Measurements from ENCODE around the gene PLA2G4E.
A peak's percentile ranks its signal among the peaks of the same experiment; 100 is the strongest.

Gene PLA2G4E

GRCh38 chr15:41972253-41973242 lies 48.3 kb downstream of the PLA2G4E start, which contains the start of gene EHD4:
Gene EHD4, minus strand, starts transcription at chr15:41972557. Its CDS starts 63 bp downstream, at chr15:41972494.
- peak; percentile 99 for DNase-seq

DNA sequence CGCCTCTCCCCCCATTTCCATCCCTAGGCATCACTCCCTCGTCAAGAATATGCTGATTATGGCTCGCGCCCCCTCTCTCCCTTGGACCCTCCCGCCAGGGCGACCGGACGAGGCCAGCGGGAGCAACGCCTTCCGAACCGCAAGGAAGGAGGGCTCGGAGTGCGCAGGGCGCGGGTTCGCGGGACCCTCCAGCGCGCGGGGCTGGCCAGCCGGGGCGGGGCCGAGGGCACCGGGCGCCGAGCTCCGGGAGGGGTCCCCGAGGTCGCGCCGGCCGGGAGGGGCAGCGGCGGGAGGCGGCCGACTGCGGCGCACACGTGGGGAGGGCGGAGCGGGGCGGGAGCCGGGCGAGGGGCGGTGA lies 49.0 kb downstream of the PLA2G4E start:
- DNase-seq: no peak

DNA sequence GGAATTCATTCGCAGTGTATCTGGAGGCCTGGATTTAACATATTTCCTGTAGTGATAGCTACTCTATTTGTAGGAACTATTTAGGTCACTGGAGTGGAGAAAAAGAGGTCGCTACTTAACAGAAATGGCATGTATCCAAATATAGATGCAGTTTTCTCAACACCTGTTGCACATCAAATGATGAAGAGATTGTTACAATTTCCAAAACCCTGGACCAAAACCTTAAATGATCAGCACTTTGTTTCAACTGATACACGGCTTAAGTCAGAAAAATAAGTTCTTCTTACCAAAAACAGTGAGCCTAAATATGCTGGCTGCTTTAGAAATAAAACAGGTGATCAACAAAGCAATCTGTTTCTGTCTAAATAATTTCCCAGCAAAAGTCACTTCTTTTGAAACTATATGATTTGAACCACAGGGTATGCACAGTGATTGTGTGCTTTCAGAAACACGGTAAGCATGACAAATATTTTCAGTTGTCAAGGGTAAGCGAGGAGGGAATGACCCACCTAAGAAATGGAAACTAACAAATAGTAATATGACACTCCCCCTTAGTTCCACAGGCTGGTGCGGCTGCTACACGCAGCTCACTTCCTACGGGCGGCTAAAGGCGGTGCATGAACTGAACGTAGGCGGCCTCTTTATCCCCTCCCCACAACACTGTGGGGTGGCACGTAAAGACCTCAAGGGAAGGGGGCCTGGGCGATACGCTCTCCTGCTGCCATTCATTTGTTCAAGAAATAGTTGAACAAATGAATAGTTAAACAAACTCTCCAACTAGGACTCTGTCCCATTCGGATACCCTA lies 49.5 kb downstream of the PLA2G4E start:
- DNase-seq: peak; percentile 51

DNA sequence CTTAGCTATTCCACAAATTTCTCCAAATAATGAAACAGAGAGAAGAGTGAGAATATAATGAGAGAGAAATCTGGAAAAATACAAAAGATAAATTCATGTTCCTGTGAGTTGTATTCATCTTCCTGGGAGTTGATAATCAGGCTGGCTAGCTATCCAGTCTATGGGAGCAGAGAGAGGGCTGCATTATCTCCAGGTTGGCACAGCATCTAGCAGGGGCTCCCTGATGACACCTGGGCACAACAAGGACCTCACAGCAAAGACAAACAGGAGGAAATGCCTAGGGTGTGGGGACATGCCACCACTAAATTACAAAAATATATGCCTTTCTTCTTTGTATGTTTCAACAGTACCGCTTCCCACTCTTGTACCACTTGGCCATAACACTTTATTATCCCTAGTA lies 50.4 kb downstream of the PLA2G4E start:
- DNase-seq: no peak

DNA sequence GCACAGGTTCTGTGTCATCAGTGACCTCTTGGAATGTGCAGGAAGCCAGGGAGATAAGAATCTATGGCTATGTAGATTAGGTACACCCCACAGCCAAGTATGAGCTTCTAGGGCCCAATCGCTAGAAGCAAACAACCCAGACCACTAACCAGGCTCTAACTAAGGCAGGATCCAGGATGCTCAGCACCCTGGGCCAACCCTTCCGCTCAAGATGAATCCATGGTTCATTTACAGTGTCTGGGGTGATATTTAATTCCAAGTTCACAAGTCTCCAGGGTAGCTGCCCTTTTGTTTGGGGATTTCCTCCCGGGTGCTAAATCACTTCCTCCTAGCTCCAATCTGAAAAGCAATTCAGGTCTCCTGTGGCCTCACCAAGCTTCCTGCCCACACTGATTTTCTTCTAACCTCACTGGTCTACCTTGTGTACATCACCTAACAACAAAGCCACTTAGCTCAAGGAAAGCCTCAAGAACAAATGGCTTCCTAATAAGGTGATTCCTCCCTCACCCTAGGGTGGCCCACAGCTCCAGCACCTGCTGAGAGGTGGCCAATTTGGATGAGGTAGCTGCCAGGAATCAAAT lies 50.9 kb downstream of the PLA2G4E start:
- no peak for DNase-seq

DNA sequence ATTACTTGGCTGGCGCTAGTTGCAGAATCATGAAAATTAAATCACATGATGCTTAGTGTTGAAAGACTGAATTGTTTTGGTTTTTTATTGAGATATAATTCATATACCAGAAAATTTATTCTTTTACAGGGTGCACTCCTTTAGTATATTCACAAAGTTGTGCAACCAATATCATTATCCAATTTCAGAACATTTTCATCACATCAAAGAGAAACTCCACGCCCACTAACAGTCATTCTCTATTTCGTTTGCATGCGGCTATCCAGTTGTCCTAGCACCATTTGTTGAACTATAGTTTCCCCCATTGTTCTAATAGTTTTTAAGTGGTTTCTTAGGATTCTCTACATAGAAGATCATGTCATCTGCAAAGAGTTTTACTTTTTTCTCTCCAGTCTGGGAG lies 52.1 kb downstream of the PLA2G4E start:
- no peak for DNase-seq

- no peak for DNase-seq
These were observed 53.2 kb downstream of the PLA2G4E start for GRCh38 chr15:41967506-41968206.

DNA sequence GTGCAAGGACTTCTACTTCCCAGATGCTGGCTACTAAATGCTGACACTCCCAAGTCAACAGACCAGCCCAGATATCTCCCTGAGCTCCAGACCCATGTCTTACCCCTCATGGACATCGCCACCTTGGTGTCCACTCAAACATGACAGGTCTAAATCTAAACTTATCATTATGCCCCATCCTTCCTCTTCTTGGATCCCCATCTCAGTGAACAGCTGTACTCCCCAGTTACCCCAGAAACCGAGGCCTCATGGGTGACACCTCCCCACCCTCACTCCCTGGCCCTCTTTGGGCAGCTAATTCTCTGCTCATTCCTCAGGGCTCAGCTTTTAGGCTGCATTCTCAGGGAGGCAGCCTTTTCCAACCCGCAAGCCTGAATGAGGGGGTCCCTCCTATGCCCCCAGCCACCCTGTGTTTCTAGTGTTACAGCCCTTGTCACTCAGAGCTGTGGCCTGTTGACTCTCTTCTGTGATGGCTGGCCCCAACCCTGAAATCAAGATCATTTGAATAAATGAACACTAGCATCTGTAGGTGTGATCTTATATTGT lies 53.8 kb downstream of the PLA2G4E start:
- DNase-seq: no peak

DNA sequence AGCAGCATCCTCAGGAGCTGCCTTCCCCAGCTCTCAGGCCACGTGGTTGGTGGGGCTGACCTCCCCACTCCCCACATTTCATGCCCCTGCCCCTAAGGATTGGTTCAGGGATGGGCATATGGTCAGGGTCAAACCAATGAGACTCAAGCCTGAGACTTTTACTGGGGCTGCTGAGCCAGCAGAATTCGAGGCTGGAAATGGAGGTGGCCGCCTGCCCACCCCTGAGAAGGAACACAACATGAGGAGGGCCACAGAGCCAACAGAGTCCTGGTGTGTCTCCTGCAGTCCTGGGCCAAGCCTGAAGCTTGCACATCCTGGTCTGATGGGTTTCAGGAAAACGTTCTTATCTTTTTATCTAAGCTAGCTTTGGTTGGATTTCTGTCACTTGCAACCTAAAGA lies 54.4 kb downstream of the PLA2G4E start:
- DNase-seq: no peak

GRCh38 chr15:41965441-41966413 lies 55.1 kb downstream of the PLA2G4E start:
- no peak for DNase-seq

GRCh38 chr15:41961595-41962202 lies 59.1 kb downstream of the PLA2G4E start:
- no peak for DNase-seq

DNA sequence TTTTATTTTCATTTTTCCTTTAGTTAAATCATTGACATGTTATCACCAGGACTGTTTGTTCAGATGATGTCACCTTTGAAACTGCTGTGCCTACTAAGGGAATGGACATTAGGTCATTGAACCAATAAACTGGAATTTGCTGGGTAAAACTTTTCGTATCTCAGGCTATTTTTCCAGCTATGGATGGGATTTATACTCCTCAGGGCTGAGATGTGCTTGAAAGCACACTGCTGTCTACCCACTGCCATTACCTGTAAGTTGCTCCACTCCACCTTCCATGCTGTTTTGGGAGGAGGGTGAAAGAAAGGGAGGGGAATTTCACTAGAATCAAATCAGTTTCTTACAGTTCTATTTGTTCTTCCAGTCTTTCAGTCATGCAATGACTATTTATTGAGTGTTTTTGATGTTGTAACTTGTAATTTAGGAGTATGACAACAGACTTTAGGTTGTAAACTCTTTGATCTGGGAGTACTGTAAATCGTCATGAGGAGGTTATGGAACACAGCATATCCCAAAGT lies 59.8 kb downstream of the PLA2G4E start:
- DNase-seq: no peak

GRCh38 chr15:41958002-41958420 lies 62.8 kb downstream of the PLA2G4E start:
- no peak for DNase-seq

- no peak for DNase-seq
These were observed 63.6 kb downstream of the PLA2G4E start for GRCh38 chr15:41957021-41957897.

- DNase-seq: no peak
These were observed 64.9 kb downstream of the PLA2G4E start for GRCh38 chr15:41955807-41956525.

DNA sequence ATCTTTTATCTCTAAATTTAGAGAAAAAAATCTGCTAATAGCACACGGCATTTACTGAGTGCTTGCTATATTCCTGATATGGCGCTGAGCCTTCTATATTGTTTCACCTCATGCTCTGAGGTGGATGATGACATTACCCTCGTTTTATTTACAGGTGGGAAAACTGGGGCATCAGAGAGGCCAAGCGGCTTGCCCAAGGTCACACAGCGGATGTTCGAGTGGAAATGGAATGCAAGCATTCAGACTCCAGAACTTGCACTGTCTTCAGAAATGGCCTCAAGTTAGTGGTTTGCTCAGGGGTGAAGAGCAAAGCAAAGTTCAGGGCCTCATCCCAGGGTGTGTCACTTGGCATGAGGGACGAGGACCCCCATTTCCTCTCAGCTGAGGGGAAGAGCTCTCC lies 65.7 kb downstream of the PLA2G4E start:
- no peak for DNase-seq

DNA sequence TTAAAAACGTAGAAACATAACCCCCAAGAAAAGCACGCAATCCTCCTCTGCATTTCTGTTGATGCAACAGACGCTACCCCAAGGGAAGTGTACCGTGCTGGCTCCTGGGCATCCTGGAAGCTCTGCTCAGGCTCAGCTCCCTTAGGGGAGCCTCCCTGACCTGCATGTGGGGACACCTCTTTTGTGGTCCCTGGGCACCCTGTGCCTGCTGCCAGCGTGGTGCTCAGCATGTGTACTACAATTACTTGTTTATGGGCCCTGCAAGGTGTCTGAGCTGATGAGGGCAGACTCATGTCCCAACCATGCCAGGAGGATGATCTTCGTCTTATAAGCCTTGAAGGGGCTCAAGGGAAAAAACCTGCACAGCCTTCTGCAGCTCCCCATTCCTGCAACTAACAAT lies 66.8 kb downstream of the PLA2G4E start:
- DNase-seq: no peak

DNA sequence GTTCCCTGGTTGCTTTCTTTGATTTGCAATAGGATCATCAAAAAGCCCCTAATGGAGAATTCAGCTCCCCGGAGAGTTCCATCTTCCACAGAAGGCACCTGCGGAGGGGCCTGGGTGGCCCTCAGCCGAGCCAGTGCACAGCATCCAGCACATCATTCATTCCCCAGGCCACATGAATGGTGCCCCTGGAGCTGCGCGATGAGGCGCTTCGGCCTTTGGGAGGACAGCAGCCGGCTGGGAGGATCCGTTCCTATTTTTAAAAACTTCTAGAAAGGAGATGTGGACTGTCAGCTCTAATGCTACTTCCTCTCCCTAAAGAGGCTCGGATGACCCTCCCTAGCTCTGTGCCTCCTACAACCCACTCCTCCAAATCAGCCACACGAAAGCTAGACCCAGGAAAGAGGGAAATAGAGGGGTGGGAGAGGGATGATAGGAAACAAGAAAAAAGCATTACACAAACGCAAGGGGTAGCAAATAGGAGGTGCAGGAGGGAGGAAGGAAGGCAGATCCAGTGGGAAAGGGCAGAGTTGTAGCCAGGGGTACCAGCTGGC lies 68.8 kb downstream of the PLA2G4E start:
- DNase-seq: no peak

All from NCI-H774 (cell line).